Vagina (tissue), 2 donors: ENCODE measurements around the gene TMEM229A. TPM values are rescaled to one million over a fixed set of nuclear protein-coding genes. Genes with fewer than 3 reads are reported as not detected.

Source experiments
- DNase-seq, 2 donors: peaks; one replicate each; pipeline ENCODE4 v3.0.0-alpha.2; 2017; ENCODE audit errors: extremely low spot score in 2 of 2
- H3K27ac ChIP-seq: fragments of 200-600 bp; sonication (generic); one replicate; pipeline ENCODE4 v1.5.1; 2019
- H3K27me3 ChIP-seq: fragments of 200-600 bp; sonication (generic); one replicate; pipeline ENCODE4 v1.5.1; 2019
- H3K36me3 ChIP-seq, 2 donors: fragments of 200-600 bp; sonication (generic); one replicate each; pipeline ENCODE4 v1.5.1; 2017 to 2019
- H3K4me1 ChIP-seq: fragments of 200-600 bp; sonication (generic); one replicate; pipeline ENCODE4 v1.5.1; 2019
- H3K4me3 ChIP-seq, 2 donors: fragments of 200-600 bp; sonication (generic); 1 replicate in 1 of 2; 2 replicates in 1 of 2; pipeline ENCODE4 v1.5.1; 2016 to 2019
- H3K9me3 ChIP-seq: fragments of 200-600 bp; sonication (generic); one replicate; pipeline ENCODE4 v1.5.1; 2019
- CTCF ChIP-seq, 3 experiments: fragments of 450-650 bp in 2 of 3; fragments of 200-600 bp in 1 of 3; sonication (generic) in 1 of 3; IDR thresholded peaks; one replicate each; pipeline ENCODE4 v1.5.1; 2017 to 2019; ENCODE audit warnings: antibody characterized with exemption in 3 of 3, mild to moderate bottlenecking in 2 of 3, moderate library complexity in 2 of 3
- POLR2A ChIP-seq, 2 donors: fragments of 450-650 bp; IDR thresholded peaks; one replicate each; pipeline ENCODE4 v1.6.1; 2017; ENCODE audit warnings: antibody characterized with exemption in 2 of 2, mild to moderate bottlenecking in 2 of 2, moderate library complexity in 2 of 2
- POLR2AphosphoS5 ChIP-seq, 2 donors: sonication (generic); formaldehyde crosslinking; IDR thresholded peaks; one replicate each; pipeline ENCODE4 v1.9.0; 2017; ENCODE audit warnings: antibody characterized with exemption in 2 of 2, mild to moderate bottlenecking in 2 of 2, low read depth in 1 of 2; ENCODE audit not compliant: insufficient read depth in 1 of 2
- intact Hi-C: fragments of 100-400 bp; cut with DNase I; formaldehyde crosslinking; loops from one replicate; pipeline ENCODE4 v1.15.1; 2023
- total RNA-seq: library from RNA; depleted of rRNA; stranded (reverse); fragments of >200 nt; gene quantifications from one replicate; pipeline ENCODE4 v1.2.3, GENCODE V29; 2016

Gene TMEM229A
- total RNA-seq, 1 donor from 2014 or later, result not detected

GRCh38 chr7:124059375-124059774 lies 26.5 kb upstream of the TMEM229A start:
- intact Hi-C loops, result no loop called here
- Histone ChIP-seq H3K27ac (no peak overlapping the region), H3K4me3 (no peak overlapping the region), H3K36me3 (no peaks in the 10 kb centered on the region), H3K4me1 (no peaks in the 10 kb centered on the region), H3K27me3 (no peaks in the 10 kb centered on the region), H3K9me3 (no peaks in the 10 kb centered on the region)
- TF ChIP-seq POLR2AphosphoS5 (IDR thresholded peaks at IDR 0.05; ENCODE audit: insufficient read depth in 1 of 2, low read depth in 1 of 2), result no peak
- TF ChIP-seq CTCF (IDR thresholded peaks at IDR 0.05), result no peak
- TF ChIP-seq POLR2A (IDR thresholded peaks at IDR 0.05), result no peak
- DNase-seq, result no peak

GRCh38 chr7:124058515-124058914 lies 25.6 kb upstream of the TMEM229A start:
- H3K36me3 ChIP-seq, result no peaks in the 10 kb centered on the region
- intact Hi-C loops, result no loop called here
- no peaks in the 10 kb centered on the region for H3K4me1 ChIP-seq
- H3K9me3 ChIP-seq, result no peaks in the 10 kb centered on the region
- DNase-seq, result no peak
- H3K4me3 ChIP-seq, result no peak overlapping the region
- no peak for TF ChIP-seq CTCF (IDR thresholded peaks at IDR 0.05)
- TF ChIP-seq POLR2AphosphoS5 (IDR thresholded peaks at IDR 0.05; ENCODE audit: insufficient read depth in 1 of 2, low read depth in 1 of 2), result no peak
- no peak for TF ChIP-seq POLR2A (IDR thresholded peaks at IDR 0.05)
- no peak overlapping the region for H3K27ac ChIP-seq
- no peaks in the 10 kb centered on the region for H3K27me3 ChIP-seq

DNA sequence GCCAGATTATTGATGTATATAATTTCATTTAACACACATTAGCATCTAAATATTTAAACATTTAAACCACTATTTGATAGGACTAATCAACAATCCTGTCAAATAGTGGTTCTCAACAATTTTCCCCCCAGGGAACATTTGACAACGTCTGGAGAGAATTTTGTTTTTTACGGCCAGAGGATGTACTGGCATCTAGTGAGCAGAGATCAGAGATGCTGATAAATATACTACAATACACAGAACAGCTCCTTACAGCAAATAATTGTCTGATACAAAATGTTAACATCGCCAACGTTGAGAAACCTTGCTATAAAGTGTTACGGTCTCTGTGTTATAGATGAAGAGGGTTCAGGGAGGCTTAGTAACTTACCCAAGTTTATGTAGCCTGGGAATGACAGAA lies 25.0 kb upstream of the TMEM229A start:
- intact Hi-C loops, result no loop called here
- TF ChIP-seq POLR2A (IDR thresholded peaks at IDR 0.05) (no peak), POLR2AphosphoS5 (IDR thresholded peaks at IDR 0.05; ENCODE audit: insufficient read depth in 1 of 2, low read depth in 1 of 2) (no peak), CTCF (IDR thresholded peaks at IDR 0.05) (no peak)
- Histone ChIP-seq H3K36me3 (no peaks in the 10 kb centered on the region), H3K27ac (no peak overlapping the region), H3K9me3 (no peaks in the 10 kb centered on the region), H3K4me3 (no peak overlapping the region), H3K4me1 (no peaks in the 10 kb centered on the region), H3K27me3 (no peaks in the 10 kb centered on the region)
- no peak for DNase-seq

DNA sequence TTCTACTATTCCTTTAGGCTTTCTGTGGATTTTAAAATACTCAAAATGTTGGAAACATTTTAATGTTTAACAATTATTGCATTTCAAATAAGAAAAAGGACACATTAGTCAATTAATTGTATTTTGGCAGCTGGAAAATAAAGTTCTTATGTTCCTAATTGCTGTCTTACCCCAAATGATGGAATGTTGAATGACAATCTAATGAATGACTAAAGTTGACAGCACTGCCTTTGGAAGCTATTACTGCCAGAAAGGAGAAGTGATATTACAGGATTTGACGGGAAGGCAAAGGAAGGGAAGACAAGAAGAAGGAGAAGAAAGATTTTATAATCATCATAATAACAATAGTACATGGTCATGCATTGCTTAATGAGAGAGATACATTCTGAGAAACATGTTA lies 23.4 kb upstream of the TMEM229A start:
- Histone ChIP-seq H3K27ac (no peak overlapping the region), H3K27me3 (no peaks in the 10 kb centered on the region), H3K36me3 (no peaks in the 10 kb centered on the region), H3K4me3 (no peak overlapping the region), H3K4me1 (no peaks in the 10 kb centered on the region), H3K9me3 (no peaks in the 10 kb centered on the region)
- no peak for DNase-seq
- intact Hi-C loops, result no loop called here
- TF ChIP-seq POLR2A (IDR thresholded peaks at IDR 0.05), result no peak
- TF ChIP-seq CTCF (IDR thresholded peaks at IDR 0.05), result no peak
- no peak for TF ChIP-seq POLR2AphosphoS5 (IDR thresholded peaks at IDR 0.05; ENCODE audit: insufficient read depth in 1 of 2, low read depth in 1 of 2)

DNA sequence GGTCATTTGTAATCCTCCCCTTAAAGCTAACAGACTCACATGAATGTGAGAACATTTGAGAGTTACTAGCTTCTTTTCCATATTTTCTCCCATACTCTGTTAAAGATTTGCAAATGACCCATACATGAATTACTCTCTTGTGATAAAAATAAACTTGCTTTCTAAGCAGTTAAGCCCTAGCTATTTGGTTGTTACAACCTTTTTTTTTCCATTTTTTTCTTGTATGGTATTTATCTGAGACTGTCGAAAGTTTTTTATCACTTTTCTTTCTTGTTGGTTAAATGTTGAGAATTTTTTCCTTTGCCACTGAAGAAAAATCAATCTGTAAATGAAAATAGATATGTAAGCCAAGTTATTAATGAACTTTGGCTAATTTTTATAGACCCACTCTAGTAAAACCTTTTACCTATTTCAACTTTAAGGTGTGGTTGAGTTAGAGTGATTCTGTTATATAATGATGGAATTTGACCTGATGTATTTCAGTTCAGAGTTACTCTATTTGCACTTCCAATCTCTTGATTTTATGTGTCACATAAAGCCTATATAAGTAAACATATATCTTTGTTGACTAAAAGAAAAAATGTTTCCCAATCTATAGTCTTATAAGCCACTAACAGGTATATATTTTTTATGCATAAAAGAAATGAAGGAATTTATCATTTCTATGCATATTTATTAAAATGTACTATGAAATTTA lies 19.0 kb upstream of the TMEM229A start:
- intact Hi-C loops, result no loop called here
- Histone ChIP-seq H3K9me3 (no peaks in the 10 kb centered on the region), H3K27ac (no peak overlapping the region), H3K36me3 (no peaks in the 10 kb centered on the region), H3K4me3 (no peak overlapping the region), H3K27me3 (no peaks in the 10 kb centered on the region), H3K4me1 (no peaks in the 10 kb centered on the region)
- no peak for TF ChIP-seq CTCF (IDR thresholded peaks at IDR 0.05)
- no peak for TF ChIP-seq POLR2AphosphoS5 (IDR thresholded peaks at IDR 0.05; ENCODE audit: insufficient read depth in 1 of 2, low read depth in 1 of 2)
- TF ChIP-seq POLR2A (IDR thresholded peaks at IDR 0.05), result no peak
- no peak for DNase-seq
